Mesodermal cell (in vitro differentiated cells): Measurements from ENCODE around the gene MLEC.

Experiments used
- H3K27ac ChIP-seq: 2 replicates; pipeline ENCODE4 v1.7.0; 2013; ENCODE audit warnings: mild to moderate bottlenecking, low read depth, low read length, moderate library complexity; ENCODE audit not compliant: severe bottlenecking
- H3K36me3 ChIP-seq: 2 replicates; pipeline ENCODE4 v1.7.1; 2013; ENCODE audit warnings: mild to moderate bottlenecking, low read length, moderate library complexity; ENCODE audit not compliant: control insufficient read depth, insufficient read depth
- H3K4me1 ChIP-seq: one replicate; pipeline ENCODE4 v1.7.1; 2013; ENCODE audit warnings: mild to moderate bottlenecking, low read length; ENCODE audit not compliant: insufficient read depth, control insufficient read depth, poor library complexity, severe bottlenecking
- H3K4me3 ChIP-seq: 2 replicates; pipeline ENCODE4 v1.7.0; 2013; ENCODE audit warnings: low read length, control low read depth, mild to moderate bottlenecking; ENCODE audit not compliant: insufficient read depth, poor library complexity, severe bottlenecking; ENCODE audit errors: extremely low read depth
- H3K9me3 ChIP-seq: 2 replicates; pipeline ENCODE4 v1.7.1; 2013; ENCODE audit warnings: mild to moderate bottlenecking, low read length, moderate library complexity; ENCODE audit not compliant: control insufficient read depth
- WGBS, 2 experiments: methylation state at CpG; one replicate each; pipeline ENCODE4 v1.1.5; 2013; ENCODE audit warnings: missing lambda C conversion rate in 2 of 2; ENCODE audit not compliant: insufficient coverage in 2 of 2; 5-methylcytosine and 5-hydroxymethylcytosine counted together

The MLEC gene

GRCh38 chr12:120734210-120734609 is 47.3 kb downstream of the MLEC start:
- no peak overlapping the region for H3K27ac ChIP-seq
- peaks cover 6% of the 10 kb centered on the region for H3K36me3 ChIP-seq
- H3K4me3 ChIP-seq: no peak overlapping the region
- WGBS, 2 experiments: 89 to 96% methylated on average over 10 of the region's 10 CpGs
- H3K9me3 ChIP-seq: no peaks in the 10 kb centered on the region
- no peaks in the 10 kb centered on the region for H3K4me1 ChIP-seq

- no peaks in the 10 kb centered on the region for H3K4me1 ChIP-seq
- peaks cover 3% of the 10 kb centered on the region for H3K36me3 ChIP-seq
- no peak overlapping the region for H3K4me3 ChIP-seq
- 100% methylated on average over 1 of the region's 3 CpGs; no CpG with 5 or more reads in 1 of the 2 experiments for WGBS, 2 experiments
- H3K27ac ChIP-seq: no peak overlapping the region
- H3K9me3 ChIP-seq: no peaks in the 10 kb centered on the region
These were observed 48.2 kb downstream of the MLEC start for GRCh38 chr12:120735181-120735580.

- no peaks in the 10 kb centered on the region for H3K4me1 ChIP-seq
- H3K27ac ChIP-seq: no peak overlapping the region
- no peak overlapping the region for H3K4me3 ChIP-seq
- no peaks in the 10 kb centered on the region for H3K36me3 ChIP-seq
- H3K9me3 ChIP-seq: no peaks in the 10 kb centered on the region
- 89 to 96% methylated on average over 28 to 38 of the region's 38 CpGs for WGBS, 2 experiments
These were observed 49.7 kb downstream of the MLEC start for GRCh38 chr12:120736404-120737331.

GRCh38 chr12:120737557-120738251 is 50.8 kb downstream of the MLEC start:
- H3K4me3 ChIP-seq: no peak overlapping the region
- H3K4me1 ChIP-seq: no peaks in the 10 kb centered on the region
- H3K36me3 ChIP-seq: no peaks in the 10 kb centered on the region
- H3K27ac ChIP-seq: no peak overlapping the region
- WGBS, 2 experiments: 85 to 86% methylated on average over 14 to 20 of the region's 25 CpGs
- H3K9me3 ChIP-seq: no peaks in the 10 kb centered on the region

- Histone ChIP-seq H3K27ac (no peak overlapping the region), H3K36me3 (no peaks in the 10 kb centered on the region), H3K4me1 (no peaks in the 10 kb centered on the region), H3K4me3 (no peak overlapping the region), H3K9me3 (no peaks in the 10 kb centered on the region)
- WGBS, 2 experiments: 89 to 93% methylated on average over 23 to 27 of the region's 31 CpGs
These were observed 51.5 kb downstream of the MLEC start for GRCh38 chr12:120738252-120739030.

GRCh38 chr12:120739031-120739762 is 52.2 kb downstream of the MLEC start:
- Histone ChIP-seq H3K9me3 (no peaks in the 10 kb centered on the region), H3K4me1 (no peaks in the 10 kb centered on the region), H3K36me3 (no peaks in the 10 kb centered on the region), H3K4me3 (no peak overlapping the region), H3K27ac (no peak overlapping the region)
- WGBS, 2 experiments: 95 to 96% methylated on average over 36 to 38 of the region's 38 CpGs

- H3K4me3 ChIP-seq: no peak overlapping the region
- 78 to 96% methylated on average over 13 to 14 of the region's 16 CpGs for WGBS, 2 experiments
- no peaks in the 10 kb centered on the region for H3K4me1 ChIP-seq
- H3K9me3 ChIP-seq: no peaks in the 10 kb centered on the region
- no peaks in the 10 kb centered on the region for H3K36me3 ChIP-seq
- no peak overlapping the region for H3K27ac ChIP-seq
These were observed 53.1 kb downstream of the MLEC start for GRCh38 chr12:120739821-120740613.

GRCh38 chr12:120740871-120741270 is 53.9 kb downstream of the MLEC start:
- Histone ChIP-seq H3K4me3 (no peak overlapping the region), H3K27ac (no peak overlapping the region), H3K4me1 (no peaks in the 10 kb centered on the region), H3K9me3 (no peaks in the 10 kb centered on the region), H3K36me3 (no peaks in the 10 kb centered on the region)
- WGBS, 2 experiments: 94 to 95% methylated on average over 15 of the region's 15 CpGs

GRCh38 chr12:120741476-120742421 is 54.8 kb downstream of the MLEC start:
- WGBS, 2 experiments: 90 to 91% methylated on average over 25 to 29 of the region's 33 CpGs
- Histone ChIP-seq H3K4me3 (no peak overlapping the region), H3K27ac (no peak overlapping the region), H3K4me1 (no peaks in the 10 kb centered on the region), H3K36me3 (no peaks in the 10 kb centered on the region), H3K9me3 (no peaks in the 10 kb centered on the region)
